ENCODE results near the gene IRX6.

- TF ChIP-seq CTCF (IDR thresholded peaks at IDR 0.05) (no peak), POLR2A (IDR thresholded peaks at IDR 0.05) (no peak)
Measured at GRCh38 chr16:55376567-55377167, 52.7 kb downstream of the IRX6 start.

Data from testis (tissue), 2 donors.